Mucosa of descending colon (tissue), 3 donors: ENCODE results near the gene RPTOR. TPM values are rescaled to one million over a fixed set of nuclear protein-coding genes. Genes with fewer than 3 reads are reported as not detected.

Experiments used
- ATAC-seq: fragments of 200-7000 bp; cut with Tn5 transposase; one replicate; pipeline ENCODE4 v1.9.1; 2020; ENCODE audit warnings: mild to moderate bottlenecking, moderate library complexity
- DNase-seq, 3 donors: peaks; one replicate each; pipeline ENCODE4 v3.0.0-alpha.2; 2020
- H3K36me3 ChIP-seq: fragments of 200-600 bp; one replicate; pipeline ENCODE4 v1.8.0; 2021; ENCODE audit warnings: low read depth, mild to moderate bottlenecking
- H3K4me1 ChIP-seq: fragments of 200-600 bp; one replicate; pipeline ENCODE4 v1.8.0; 2021; ENCODE audit warnings: low read depth, mild to moderate bottlenecking
- H3K4me3 ChIP-seq: fragments of 200-600 bp; one replicate; pipeline ENCODE4 v1.8.0; 2021; ENCODE audit warnings: mild to moderate bottlenecking
- H3K9me3 ChIP-seq: fragments of 200-600 bp; one replicate; pipeline ENCODE4 v1.8.0; 2021; ENCODE audit warnings: mild to moderate bottlenecking
- CTCF ChIP-seq: fragments of 200-600 bp; IDR thresholded peaks from one replicate; pipeline ENCODE4 v1.8.0; 2022; ENCODE audit warnings: antibody characterized with exemption, mild to moderate bottlenecking
- intact Hi-C, 2 donors: fragments of 100-400 bp; cut with DNase I in 1 of 2; cut with micrococcal nuclease in 1 of 2; formaldehyde crosslinking; loops; one replicate each; pipeline versions ENCODE4 v1.11.0 to v1.11.1; 2022; cut with DNase I, micrococcal nuclease
- total RNA-seq, 3 donors: library from RNA; stranded (reverse); fragmentation: NEBNext Ultra II Directional in 2 of 3; extraction: Animal tissue kit (Norgen Biotek cat#: 25700) in 2 of 3; gene quantifications; one replicate each; pipeline versions ENCODE4 v1.2.1 to v1.2.4, GENCODE V29; 2021 to 2023
- donor health status: DM: no; HTN: no; CAD: no; lungs with moderate emphysema.
- donor health status: DM: no; HTN: no; CAD: no.
- donor health status: DM: no; HTN: yes; CAD: no.

The RPTOR gene
- total RNA-seq, 3 donors from 2014 or later: 30.5 to 44.4 (median 37.2) TPM

DNA sequence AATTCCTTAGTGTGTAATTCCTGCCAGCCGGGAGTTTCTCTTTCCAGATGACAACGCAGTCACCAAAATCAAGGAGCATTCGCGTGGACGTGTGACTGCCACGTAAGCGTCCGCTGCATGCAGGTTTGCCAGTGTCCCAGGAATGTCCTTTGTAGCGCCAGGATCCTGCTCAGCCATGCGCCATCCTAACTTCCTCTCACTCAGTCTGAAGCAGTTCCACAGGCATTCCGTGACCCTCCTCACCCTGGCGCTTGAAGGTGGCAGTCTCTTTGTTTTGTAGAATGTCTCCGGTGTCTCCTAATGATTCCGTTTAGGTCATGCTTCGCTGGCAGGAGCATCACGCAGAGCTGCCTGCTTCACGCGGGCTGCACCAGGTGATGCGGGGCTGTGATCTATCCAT lies 88.6 kb downstream of the RPTOR start:
- ATAC-seq (no peak), DNase-seq (no peak)
- Histone ChIP-seq H3K9me3 (no peaks in the 10 kb centered on the region), H3K4me1 (no peaks in the 10 kb centered on the region), H3K4me3 (no peak overlapping the region), H3K36me3 (no peaks in the 10 kb centered on the region)
- intact Hi-C loops: no loop called here
- no peak for TF ChIP-seq CTCF

GRCh38 chr17:80633994-80634566 lies 89.4 kb downstream of the RPTOR start:
- no peak overlapping the region for H3K4me3 ChIP-seq
- no peak for ATAC-seq
- TF ChIP-seq CTCF: no peak
- H3K9me3 ChIP-seq: no peaks in the 10 kb centered on the region
- intact Hi-C loops: no loop called here
- no peaks in the 10 kb centered on the region for H3K4me1 ChIP-seq
- DNase-seq: no peak
- no peaks in the 10 kb centered on the region for H3K36me3 ChIP-seq

- no peak overlapping the region for H3K4me3 ChIP-seq
- H3K36me3 ChIP-seq: no peaks in the 10 kb centered on the region
- H3K4me1 ChIP-seq: no peaks in the 10 kb centered on the region
- intact Hi-C loops: no loop called here
- DNase-seq: no peak
- H3K9me3 ChIP-seq: no peaks in the 10 kb centered on the region
- no peak for TF ChIP-seq CTCF
- no peak for ATAC-seq
These were observed 91.9 kb downstream of the RPTOR start for GRCh38 chr17:80636361-80637018.

DNA sequence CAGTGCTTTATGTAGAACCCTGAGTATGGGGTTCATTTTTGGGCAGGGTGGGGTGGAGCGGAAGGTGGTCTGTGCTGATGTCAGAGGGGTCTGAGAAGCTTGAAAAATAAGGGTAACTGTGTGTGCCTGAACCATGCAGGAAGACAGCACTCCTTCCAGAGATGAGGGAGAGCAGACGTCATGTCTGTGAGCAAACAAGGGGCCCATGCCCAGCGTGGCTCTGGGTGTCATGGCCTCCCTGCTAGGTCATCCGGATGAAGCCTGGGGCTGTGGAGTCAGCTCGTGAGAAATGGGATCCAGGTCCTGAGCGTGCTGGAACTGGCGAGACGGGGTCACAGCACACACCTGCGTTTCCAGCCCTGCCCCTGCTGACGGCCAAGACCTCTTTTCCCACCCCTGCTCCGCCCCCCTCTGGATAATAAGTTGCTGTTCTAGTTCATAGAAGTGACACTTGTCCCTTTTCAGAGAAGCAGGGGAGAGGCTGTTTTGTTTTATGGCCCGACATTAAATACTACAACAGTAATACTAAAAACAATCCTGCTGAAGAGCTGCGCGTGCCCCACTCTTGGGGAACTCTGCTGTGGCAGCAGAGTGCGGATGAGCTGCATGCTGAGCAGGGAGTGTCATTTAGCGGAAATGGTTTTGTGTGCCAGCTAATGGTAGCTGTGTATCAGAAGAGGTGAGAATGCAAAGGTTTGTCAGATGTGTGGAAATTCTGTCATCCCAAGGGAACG lies 92.6 kb downstream of the RPTOR start:
- no peaks in the 10 kb centered on the region for H3K9me3 ChIP-seq
- DNase-seq (no peak), ATAC-seq (peak; percentile 60)
- intact Hi-C loops: no loop called here
- H3K36me3 ChIP-seq: no peaks in the 10 kb centered on the region
- no peaks in the 10 kb centered on the region for H3K4me1 ChIP-seq
- no peak overlapping the region for H3K4me3 ChIP-seq
- TF ChIP-seq CTCF: no peak

- intact Hi-C loops: no loop called here
- ATAC-seq: no peak
These were observed 95.0 kb downstream of the RPTOR start for GRCh38 chr17:80639658-80640057.

More at GRCh38 chr17:80639658-80640057, 95.0 kb downstream of the RPTOR start:
- no peaks in the 10 kb centered on the region for H3K4me1 ChIP-seq
- TF ChIP-seq CTCF: no peak
- H3K4me3 ChIP-seq: no peak overlapping the region
- no peaks in the 10 kb centered on the region for H3K36me3 ChIP-seq
- no peak for DNase-seq
- no peaks in the 10 kb centered on the region for H3K9me3 ChIP-seq
